Measurements from ENCODE around the gene SKAP2. TPM values are rescaled to one million over a fixed set of nuclear protein-coding genes. Genes with fewer than 3 reads are reported as not detected.

Gene SKAP2
- polyA plus RNA-seq, 3 donors: 19.2 to 204 (median 158) TPM

DNA sequence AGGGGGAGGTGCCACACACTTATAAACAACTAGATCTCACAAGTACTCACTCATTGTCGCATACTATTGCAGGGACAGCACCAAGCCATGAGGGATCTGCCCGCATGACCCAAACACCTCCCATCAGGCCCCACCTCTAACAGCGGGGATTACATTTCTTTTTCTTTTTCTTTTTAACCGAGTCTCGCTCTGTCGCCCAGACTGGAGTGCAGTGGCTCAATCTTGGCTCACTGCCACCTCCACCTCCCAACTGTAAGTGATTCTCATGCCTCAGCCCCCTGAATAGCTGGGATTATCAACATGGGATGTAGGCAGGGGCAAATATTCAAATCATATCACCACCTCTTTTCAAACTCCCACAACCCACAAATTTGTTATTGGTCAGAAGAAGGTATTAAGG is 76.7 kb downstream of the SKAP2 start:
- Mint-ChIP-seq H3K27ac (no peak overlapping the region), H3K4me3 (no peak overlapping the region), H3K9me3 (no peaks in the 10 kb centered on the region), H3K27me3 (ENCODE audit: low read depth in 3 of 3) (no peaks in the 10 kb centered on the region), H3K36me3 (peaks cover 20 to 27% of the 10 kb centered on the region in 2 donors), H3K4me1 (no peaks in the 10 kb centered on the region)
- no CpG with 5 or more reads among the region's 6 CpGs for WGBS (ENCODE audit: insufficient coverage)
- Histone ChIP-seq H3K79me2 (ENCODE audit: insufficient read depth, low read length) (no peaks in the 10 kb centered on the region), H3K4me2 (replicated peaks; ENCODE audit: extremely low read depth, low read length, poor library complexity, severe bottlenecking) (no peak overlapping the region), H3K4me3 (replicated peaks in 1 of 3; ENCODE audit: low read depth in 2 of 3, low read length in 3 of 3) (no peak overlapping the region), H3K36me3 (replicated peaks in 1 of 2; ENCODE audit: control insufficient read depth in 1 of 2, insufficient read depth in 2 of 2, low read length in 2 of 2) (peaks cover 2 to 16% of the 10 kb centered on the region in 2 donors), H3K9me3 (replicated peaks in 1 of 2; ENCODE audit: control insufficient read depth in 1 of 2, insufficient read depth in 1 of 2, low read length in 2 of 2) (no peaks in the 10 kb centered on the region), H2AFZ (ENCODE audit: insufficient read depth, low read depth, low read length, poor library complexity, severe bottlenecking) (no peak overlapping the region), H4K20me1 (ENCODE audit: insufficient read depth, low read length) (peaks cover 73% of the 10 kb centered on the region), H3K4me1 (ENCODE audit: control insufficient read depth in 1 of 2, insufficient read depth in 2 of 2, low read length in 2 of 2) (no peaks in the 10 kb centered on the region), H3K27ac (ENCODE audit: low read depth in 1 of 2, low read length in 2 of 2) (no peak overlapping the region), H3K9ac (ENCODE audit: insufficient read depth, low read length, poor library complexity, severe bottlenecking) (no peak overlapping the region), H3K27me3 (ENCODE audit: control insufficient read depth in 2 of 2, insufficient read depth in 2 of 2, low read length in 2 of 2) (no peaks in the 10 kb centered on the region)
- intact Hi-C loops (cut with micrococcal nuclease): no loop called here
- no peak for DNase-seq
- TF ChIP-seq, protein P1, sequence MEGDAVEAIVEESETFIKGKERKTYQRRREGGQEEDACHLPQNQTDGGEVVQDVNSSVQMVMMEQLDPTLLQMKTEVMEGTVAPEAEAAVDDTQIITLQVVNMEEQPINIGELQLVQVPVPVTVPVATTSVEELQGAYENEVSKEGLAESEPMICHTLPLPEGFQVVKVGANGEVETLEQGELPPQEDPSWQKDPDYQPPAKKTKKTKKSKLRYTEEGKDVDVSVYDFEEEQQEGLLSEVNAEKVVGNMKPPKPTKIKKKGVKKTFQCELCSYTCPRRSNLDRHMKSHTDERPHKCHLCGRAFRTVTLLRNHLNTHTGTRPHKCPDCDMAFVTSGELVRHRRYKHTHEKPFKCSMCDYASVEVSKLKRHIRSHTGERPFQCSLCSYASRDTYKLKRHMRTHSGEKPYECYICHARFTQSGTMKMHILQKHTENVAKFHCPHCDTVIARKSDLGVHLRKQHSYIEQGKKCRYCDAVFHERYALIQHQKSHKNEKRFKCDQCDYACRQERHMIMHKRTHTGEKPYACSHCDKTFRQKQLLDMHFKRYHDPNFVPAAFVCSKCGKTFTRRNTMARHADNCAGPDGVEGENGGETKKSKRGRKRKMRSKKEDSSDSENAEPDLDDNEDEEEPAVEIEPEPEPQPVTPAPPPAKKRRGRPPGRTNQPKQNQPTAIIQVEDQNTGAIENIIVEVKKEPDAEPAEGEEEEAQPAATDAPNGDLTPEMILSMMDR (IDR thresholded peaks at IDR 0.05): no peak

DNA sequence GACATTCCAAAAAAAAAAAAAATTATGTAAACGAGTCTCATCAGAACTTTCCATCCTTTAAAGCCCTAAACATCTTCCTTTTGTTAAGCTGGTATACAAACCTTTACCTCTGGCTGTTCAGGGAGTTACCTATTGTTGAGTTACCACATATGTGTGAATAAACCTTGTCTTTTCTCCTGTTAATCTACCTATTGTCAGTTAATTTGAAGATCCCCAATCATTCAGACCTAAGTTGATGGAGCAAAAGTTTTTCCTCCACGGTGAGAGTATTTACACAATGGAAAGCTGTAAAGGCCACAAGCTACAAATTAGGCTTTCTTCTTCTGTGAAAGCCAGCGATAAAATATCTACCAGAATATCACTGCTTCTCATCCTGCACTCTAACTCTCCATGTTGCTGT is 80.3 kb downstream of the SKAP2 start:
- WGBS (ENCODE audit: insufficient coverage): 80% methylated on average over 1 of the region's 3 CpGs
- DNase-seq: no peak
- H3K36me3 Mint-ChIP-seq: peaks cover 20 to 29% of the 10 kb centered on the region in 2 donors
- H3K4me3 ChIP-seq (replicated peaks in 1 of 3; ENCODE audit: low read depth in 2 of 3, low read length in 3 of 3): no peak overlapping the region
- H3K4me1 Mint-ChIP-seq: no peaks in the 10 kb centered on the region
- no peaks in the 10 kb centered on the region for H3K9me3 Mint-ChIP-seq
- peaks cover 80% of the 10 kb centered on the region for H4K20me1 ChIP-seq (ENCODE audit: insufficient read depth, low read length)
- H3K36me3 ChIP-seq (replicated peaks in 1 of 2; ENCODE audit: control insufficient read depth in 1 of 2, insufficient read depth in 2 of 2, low read length in 2 of 2): peaks cover 2 to 21% of the 10 kb centered on the region in 2 donors
- intact Hi-C loops (cut with micrococcal nuclease): no loop called here
- TF ChIP-seq, protein P1 (IDR thresholded peaks at IDR 0.05): no peak
- H3K27me3 ChIP-seq (ENCODE audit: control insufficient read depth in 2 of 2, insufficient read depth in 2 of 2, low read length in 2 of 2): no peaks in the 10 kb centered on the region
- H3K79me2 ChIP-seq (ENCODE audit: insufficient read depth, low read length): no peaks in the 10 kb centered on the region
- no peak overlapping the region for H3K4me2 ChIP-seq (replicated peaks; ENCODE audit: extremely low read depth, low read length, poor library complexity, severe bottlenecking)
- no peaks in the 10 kb centered on the region for H3K4me1 ChIP-seq (ENCODE audit: control insufficient read depth in 1 of 2, insufficient read depth in 2 of 2, low read length in 2 of 2)
- no peak overlapping the region for H3K27ac ChIP-seq (ENCODE audit: low read depth in 1 of 2, low read length in 2 of 2)
- no peak overlapping the region for H2AFZ ChIP-seq (ENCODE audit: insufficient read depth, low read depth, low read length, poor library complexity, severe bottlenecking)
- H3K27me3 Mint-ChIP-seq (ENCODE audit: low read depth in 3 of 3): no peaks in the 10 kb centered on the region
- H3K27ac Mint-ChIP-seq: peak overlapping the region in 2 of 7 donors; percentile 13 to 59
- H3K4me3 Mint-ChIP-seq: no peak overlapping the region
- H3K9me3 ChIP-seq (replicated peaks in 1 of 2; ENCODE audit: control insufficient read depth in 1 of 2, insufficient read depth in 1 of 2, low read length in 2 of 2): no peaks in the 10 kb centered on the region
- no peak overlapping the region for H3K9ac ChIP-seq (ENCODE audit: insufficient read depth, low read length, poor library complexity, severe bottlenecking)

Data from CD14-positive monocyte (primary cell).